ENCODE results near the gene MAGEA8.
"Not testable (repeated sequence)": the region's sequence is repeated elsewhere in the genome, so short reads cannot be mapped to it uniquely, and the experiment has no call there.

DNA sequence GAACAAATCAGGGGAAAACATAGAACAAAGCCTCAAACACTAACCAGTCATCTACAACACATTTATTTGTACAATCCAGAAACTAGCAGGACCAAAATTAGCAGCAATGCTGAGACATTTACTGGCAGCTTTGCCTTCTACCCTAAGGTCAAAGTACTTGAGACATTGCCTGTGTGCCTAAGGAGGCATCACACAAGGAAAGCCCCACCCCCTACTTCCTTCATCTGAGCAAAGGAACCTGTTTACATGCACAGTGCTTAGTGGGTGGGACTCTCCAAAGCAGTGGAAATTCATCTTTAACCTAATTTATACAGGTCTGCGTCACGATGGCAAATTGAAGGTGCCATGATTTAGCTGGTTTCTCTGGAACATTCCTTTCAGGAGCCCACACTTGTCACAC is 51.2 kb downstream of the MAGEA8 start:
- TF ChIP-seq POLR2AphosphoS5, CTCF (IDR thresholded peaks at IDR 0.05): not testable (repeated sequence)

All from breast epithelium (tissue), 3 donors.